Measurements from ENCODE around the gene TMEM19. TPM values are rescaled to one million over a fixed set of nuclear protein-coding genes. Genes with fewer than 3 reads are reported as not detected.

TMEM19 gene
- total RNA-seq, 1 donor = 31.1 TPM

DNA sequence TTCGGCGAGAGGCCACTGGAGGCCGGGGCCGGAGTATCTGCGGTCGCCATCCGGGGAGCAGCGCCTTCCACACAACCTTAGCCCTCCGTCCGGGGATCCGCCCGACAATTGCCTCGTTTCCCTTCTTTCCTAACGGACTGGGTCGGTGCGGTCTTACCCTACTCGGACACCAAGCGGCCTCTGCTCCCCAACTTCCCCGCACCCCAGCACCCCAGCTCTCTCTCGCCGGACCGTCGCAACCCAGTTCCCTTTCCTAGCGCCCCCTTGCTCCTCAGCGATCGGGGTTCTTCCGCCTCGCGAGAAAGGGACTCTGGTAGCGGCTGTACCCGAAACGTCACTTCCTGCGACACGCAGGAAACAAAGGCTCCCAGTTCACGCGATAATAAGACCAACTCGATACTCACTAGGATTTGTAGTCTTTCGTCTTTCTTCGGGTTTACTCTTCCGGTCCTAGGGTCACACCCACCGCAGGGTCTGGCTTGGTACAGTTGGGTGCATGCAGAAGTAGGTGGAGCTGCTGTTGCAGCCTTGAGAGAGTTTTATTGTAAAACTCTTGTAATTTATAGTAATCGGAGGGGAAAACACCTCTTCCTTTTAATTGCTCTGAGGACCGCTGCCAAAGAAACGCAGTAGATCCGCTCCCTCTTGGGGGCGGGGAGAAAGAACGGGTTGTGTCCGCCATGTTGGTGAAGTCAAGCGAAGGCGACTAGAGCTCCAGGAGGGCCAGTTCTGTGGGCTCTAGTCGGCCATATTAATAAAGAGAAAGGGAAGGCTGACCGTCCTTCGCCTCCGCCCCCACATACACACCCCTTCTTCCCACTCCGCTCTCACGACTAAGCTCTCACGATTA lies 22.1 kb upstream of the TMEM19 start, which contains the start of the genes THAP2 and ZFC3H1:
THAP2 (plus strand) TSS at position 741 of the 850 bp plus-strand sequence. CDS start 209 bp downstream, outside the sequence.
ZFC3H1 (minus strand) TSS at position 288 of the 850 bp plus-strand sequence; CDS start at position 50, 238 bp downstream.
- Histone ChIP-seq H3K4me1 (ENCODE audit: insufficient read depth, low read length) (peaks cover 17% of the 10 kb centered on the region), H2AFZ (ENCODE audit: low read length) (peak within 1 kb of the TSS; percentile 90), H3K4me2 (ENCODE audit: insufficient read depth, low read length) (peak within 1 kb of the TSS; percentile 91), H3K79me2 (ENCODE audit: insufficient read depth, low read length) (peaks cover 64% of the 10 kb centered on the region), H3K27ac (ENCODE audit: low read depth, low read length) (peak within 1 kb of the TSS; percentile 99), H3K36me3 (ENCODE audit: insufficient read depth, low read length) (peaks cover 17% of the 10 kb centered on the region), H3K9me3 (ENCODE audit: low read depth, low read length) (no peaks in the 10 kb centered on the region), H3K27me3 (ENCODE audit: insufficient read depth, low read length) (no peaks in the 10 kb centered on the region), H4K20me1 (ENCODE audit: insufficient read depth, low read length) (peaks cover 22% of the 10 kb centered on the region), H3K4me3 (ENCODE audit: insufficient read depth, low read length) (peak within 1 kb of the TSS; percentile 81)
- TF ChIP-seq, protein P1, sequence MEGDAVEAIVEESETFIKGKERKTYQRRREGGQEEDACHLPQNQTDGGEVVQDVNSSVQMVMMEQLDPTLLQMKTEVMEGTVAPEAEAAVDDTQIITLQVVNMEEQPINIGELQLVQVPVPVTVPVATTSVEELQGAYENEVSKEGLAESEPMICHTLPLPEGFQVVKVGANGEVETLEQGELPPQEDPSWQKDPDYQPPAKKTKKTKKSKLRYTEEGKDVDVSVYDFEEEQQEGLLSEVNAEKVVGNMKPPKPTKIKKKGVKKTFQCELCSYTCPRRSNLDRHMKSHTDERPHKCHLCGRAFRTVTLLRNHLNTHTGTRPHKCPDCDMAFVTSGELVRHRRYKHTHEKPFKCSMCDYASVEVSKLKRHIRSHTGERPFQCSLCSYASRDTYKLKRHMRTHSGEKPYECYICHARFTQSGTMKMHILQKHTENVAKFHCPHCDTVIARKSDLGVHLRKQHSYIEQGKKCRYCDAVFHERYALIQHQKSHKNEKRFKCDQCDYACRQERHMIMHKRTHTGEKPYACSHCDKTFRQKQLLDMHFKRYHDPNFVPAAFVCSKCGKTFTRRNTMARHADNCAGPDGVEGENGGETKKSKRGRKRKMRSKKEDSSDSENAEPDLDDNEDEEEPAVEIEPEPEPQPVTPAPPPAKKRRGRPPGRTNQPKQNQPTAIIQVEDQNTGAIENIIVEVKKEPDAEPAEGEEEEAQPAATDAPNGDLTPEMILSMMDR (IDR thresholded peaks at IDR 0.05; ENCODE audit: extremely low read depth, low read depth, low read length) = peak; percentile 28
- DNase-seq (ENCODE audit: insufficient read length, low spot score, missing footprints) = peak; percentile 92

DNA sequence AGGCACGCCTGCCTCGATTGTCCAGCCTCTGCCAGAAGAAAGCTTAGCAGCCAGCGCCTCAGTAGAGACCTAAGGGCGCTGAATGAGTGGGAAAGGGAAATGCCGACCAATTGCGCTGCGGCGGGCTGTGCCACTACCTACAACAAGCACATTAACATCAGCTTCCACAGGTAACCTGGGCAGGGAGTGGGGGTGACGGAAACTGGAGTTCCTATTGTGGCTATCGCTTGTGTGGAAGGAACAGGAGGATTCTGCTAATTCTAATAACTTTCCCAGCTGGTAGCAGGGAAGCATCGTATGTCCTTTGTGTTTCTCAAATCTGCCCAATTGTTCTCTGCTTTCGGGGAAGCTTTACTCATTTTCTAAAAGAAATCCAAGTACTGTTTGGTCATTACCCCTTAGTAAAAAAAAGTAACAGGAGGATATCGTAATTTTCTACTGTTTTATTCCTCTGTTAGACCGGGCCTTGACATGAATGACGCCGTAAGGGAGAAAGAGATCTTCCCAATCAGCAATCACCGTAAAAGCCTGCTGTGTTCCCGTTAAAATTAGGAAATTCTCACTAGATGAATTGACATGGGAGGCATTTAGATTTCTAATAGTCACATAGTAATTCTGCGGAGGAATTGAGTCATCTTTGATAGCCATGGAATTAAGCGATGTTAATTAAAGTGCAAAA lies 21.3 kb upstream of the TMEM19 start:
- H3K36me3 ChIP-seq (ENCODE audit: insufficient read depth, low read length) = peaks cover 9% of the 10 kb centered on the region
- H3K27ac ChIP-seq (ENCODE audit: low read depth, low read length) = peak overlapping the region; percentile 99
- peaks cover 17% of the 10 kb centered on the region for H3K4me1 ChIP-seq (ENCODE audit: insufficient read depth, low read length)
- peak overlapping the region; percentile 90 for H2AFZ ChIP-seq (ENCODE audit: low read length)
- peak overlapping the region; percentile 91 for H3K4me2 ChIP-seq (ENCODE audit: insufficient read depth, low read length)
- no peak for DNase-seq (ENCODE audit: insufficient read length, low spot score, missing footprints)
- TF ChIP-seq, protein P1 (IDR thresholded peaks at IDR 0.05; ENCODE audit: extremely low read depth, low read depth, low read length) = no peak
- peaks cover 18% of the 10 kb centered on the region for H4K20me1 ChIP-seq (ENCODE audit: insufficient read depth, low read length)
- peak overlapping the region; percentile 81 for H3K4me3 ChIP-seq (ENCODE audit: insufficient read depth, low read length)
- H3K9me3 ChIP-seq (ENCODE audit: low read depth, low read length) = no peaks in the 10 kb centered on the region
- peaks cover 57% of the 10 kb centered on the region for H3K79me2 ChIP-seq (ENCODE audit: insufficient read depth, low read length)
- no peaks in the 10 kb centered on the region for H3K27me3 ChIP-seq (ENCODE audit: insufficient read depth, low read length)

DNA sequence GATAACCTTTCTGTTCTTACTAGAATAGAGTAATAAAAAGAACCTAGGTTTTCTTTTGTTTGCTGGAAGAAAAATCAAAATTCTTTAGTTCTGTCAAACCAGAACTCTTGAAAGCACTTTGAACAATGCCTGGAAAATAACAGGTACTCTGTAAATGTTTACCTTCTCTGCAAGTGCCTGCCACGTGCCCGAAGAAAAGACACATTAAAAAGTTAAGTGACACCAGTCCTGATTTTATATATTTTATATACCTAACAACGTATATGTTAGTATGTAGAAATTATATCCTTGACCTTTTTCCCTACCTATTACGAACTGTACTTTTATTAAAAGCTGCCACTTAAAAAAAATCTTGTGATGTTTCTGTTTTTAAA lies 20.8 kb upstream of the TMEM19 start:
- Histone ChIP-seq H3K4me2 (ENCODE audit: insufficient read depth, low read length) (peak overlapping the region; percentile 91), H3K4me3 (ENCODE audit: insufficient read depth, low read length) (peak overlapping the region; percentile 81), H3K36me3 (ENCODE audit: insufficient read depth, low read length) (peaks cover 4% of the 10 kb centered on the region), H3K4me1 (ENCODE audit: insufficient read depth, low read length) (peaks cover 17% of the 10 kb centered on the region), H3K27ac (ENCODE audit: low read depth, low read length) (peak overlapping the region; percentile 99), H3K9me3 (ENCODE audit: low read depth, low read length) (no peaks in the 10 kb centered on the region), H3K79me2 (ENCODE audit: insufficient read depth, low read length) (peaks cover 51% of the 10 kb centered on the region), H2AFZ (ENCODE audit: low read length) (peak overlapping the region; percentile 90), H3K27me3 (ENCODE audit: insufficient read depth, low read length) (no peaks in the 10 kb centered on the region), H4K20me1 (ENCODE audit: insufficient read depth, low read length) (peaks cover 15% of the 10 kb centered on the region)
- DNase-seq (ENCODE audit: insufficient read length, low spot score, missing footprints) = peak; percentile 14
- TF ChIP-seq, protein P1 (IDR thresholded peaks at IDR 0.05; ENCODE audit: extremely low read depth, low read depth, low read length) = no peak

DNA sequence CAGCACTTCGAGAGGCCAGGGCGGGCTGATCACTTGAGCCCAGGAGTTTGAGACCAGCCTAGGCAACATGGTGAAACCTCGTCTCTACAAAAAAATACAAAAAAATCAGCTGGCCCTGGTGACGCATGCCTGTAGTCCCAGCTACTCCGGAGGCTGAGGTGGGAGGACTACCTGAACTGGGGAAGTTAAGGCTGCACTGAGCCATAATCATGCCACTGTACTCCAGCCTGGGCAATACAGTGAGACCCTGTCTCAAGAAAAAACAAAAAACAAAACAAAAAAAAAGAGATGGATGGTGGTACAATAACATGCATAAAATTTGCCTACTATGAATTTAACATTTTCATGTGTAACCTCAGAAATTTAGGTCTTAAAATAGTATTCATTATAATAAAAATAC lies 19.6 kb upstream of the TMEM19 start:
- DNase-seq (ENCODE audit: insufficient read length, low spot score, missing footprints) = no peak
- H3K27ac ChIP-seq (ENCODE audit: low read depth, low read length) = no peak overlapping the region
- peaks cover 43% of the 10 kb centered on the region for H3K79me2 ChIP-seq (ENCODE audit: insufficient read depth, low read length)
- H3K4me1 ChIP-seq (ENCODE audit: insufficient read depth, low read length) = peaks cover 16% of the 10 kb centered on the region
- no peak overlapping the region for H2AFZ ChIP-seq (ENCODE audit: low read length)
- no peak overlapping the region for H3K4me3 ChIP-seq (ENCODE audit: insufficient read depth, low read length)
- H4K20me1 ChIP-seq (ENCODE audit: insufficient read depth, low read length) = peaks cover 11% of the 10 kb centered on the region
- H3K27me3 ChIP-seq (ENCODE audit: insufficient read depth, low read length) = no peaks in the 10 kb centered on the region
- H3K36me3 ChIP-seq (ENCODE audit: insufficient read depth, low read length) = no peaks in the 10 kb centered on the region
- no peak overlapping the region for H3K4me2 ChIP-seq (ENCODE audit: insufficient read depth, low read length)
- no peaks in the 10 kb centered on the region for H3K9me3 ChIP-seq (ENCODE audit: low read depth, low read length)
- TF ChIP-seq, protein P1 (IDR thresholded peaks at IDR 0.05; ENCODE audit: extremely low read depth, low read depth, low read length) = no peak

All from osteoblast (primary cell).